Effector CD8-positive, alpha-beta T cell (primary cell): Measurements from ENCODE around the gene POLA1.

Experiments used
- DNase-seq: peaks from one replicate; lab custom pipeline; 2025; lab: John Stamatoyannopoulos, UW

POLA1 gene

GRCh38 chrX:25028726-25029125 is 335.0 kb downstream of the POLA1 start:
- no peak for DNase-seq

GRCh38 chrX:25029288-25029825 is 335.6 kb downstream of the POLA1 start:
- DNase-seq: no peak

- DNase-seq: no peak
Observed at GRCh38 chrX:25034889-25035288, 341.2 kb downstream of the POLA1 start.

GRCh38 chrX:25039036-25039435 is 345.3 kb downstream of the POLA1 start:
- no peak for DNase-seq

GRCh38 chrX:25043192-25043591 is 349.5 kb downstream of the POLA1 start:
- DNase-seq: no peak
